Activated CD8-positive, alpha-beta memory T cell treated with anti-CD3 and anti-CD28 coated beads, Interleukin-2, amount 50 U/mL, for 24 hours (primary cell): ENCODE results near the gene ETV3.

Experiments
- DNase-seq: peaks from one replicate; pipeline ENCODE4 v3.0.0-alpha.2; 2020; ENCODE audit errors: extremely low read depth

The ETV3 gene

GRCh38 chr1:157161901-157162300, 23.7 kb upstream of the ETV3 start:
- no peak for DNase-seq

- DNase-seq: no peak
Observed at GRCh38 chr1:157158967-157159366, 20.8 kb upstream of the ETV3 start.

- no peak for DNase-seq
Observed at GRCh38 chr1:157157501-157158190, 19.5 kb upstream of the ETV3 start.

- DNase-seq: peak; percentile 41
Observed at GRCh38 chr1:157156058-157156541, 17.9 kb upstream of the ETV3 start.

GRCh38 chr1:157155658-157156057, 17.5 kb upstream of the ETV3 start:
- no peak for DNase-seq

GRCh38 chr1:157154940-157155514, 16.8 kb upstream of the ETV3 start:
- no peak for DNase-seq

GRCh38 chr1:157154291-157154690, 16.1 kb upstream of the ETV3 start:
- no peak for DNase-seq

GRCh38 chr1:157153746-157154145, 15.6 kb upstream of the ETV3 start:
- no peak for DNase-seq

- no peak for DNase-seq
Observed at GRCh38 chr1:157152510-157152909, 14.3 kb upstream of the ETV3 start.

GRCh38 chr1:157151506-157151905, 13.3 kb upstream of the ETV3 start:
- DNase-seq: no peak

- DNase-seq: no peak
Observed at GRCh38 chr1:157151073-157151472, 12.9 kb upstream of the ETV3 start.

- no peak for DNase-seq
Observed at GRCh38 chr1:157150631-157151030, 12.4 kb upstream of the ETV3 start.

GRCh38 chr1:157147906-157148700, 9.9 kb upstream of the ETV3 start:
- no peak for DNase-seq

- DNase-seq: no peak
Observed at GRCh38 chr1:157147037-157147436, 8.8 kb upstream of the ETV3 start.

- DNase-seq: no peak
Observed at GRCh38 chr1:157146244-157146643, 8.0 kb upstream of the ETV3 start.

GRCh38 chr1:157145076-157145475, 6.9 kb upstream of the ETV3 start:
- no peak for DNase-seq

GRCh38 chr1:157144509-157144908, 6.3 kb upstream of the ETV3 start:
- no peak for DNase-seq

GRCh38 chr1:157142765-157143423, 4.7 kb upstream of the ETV3 start:
- no peak for DNase-seq

- no peak for DNase-seq
Observed at GRCh38 chr1:157142201-157142600, 4.0 kb upstream of the ETV3 start.

- DNase-seq: no peak
Observed at GRCh38 chr1:157141212-157141855, 3.1 kb upstream of the ETV3 start.

- no peak for DNase-seq
Observed at GRCh38 chr1:157140063-157140588, 1.9 kb upstream of the ETV3 start.
